GM12878 (cell line): ENCODE data around the gene FAAP100. TPM values are rescaled to one million over a fixed set of nuclear protein-coding genes. Genes with fewer than 3 reads are reported as not detected.

Source experiments
- ASH2L ChIP-seq: fragments of 300-600, 200-600 bp; sonication (generic); IDR thresholded peaks from 2 replicates; pipeline ENCODE4 v1.6.1; 2017; ENCODE audit warnings: low read depth, mild to moderate bottlenecking, borderline replicate concordance
- EGR1 ChIP-seq, 2 experiments: IDR thresholded peaks; 1 replicate in 1 of 2; 2 replicates in 1 of 2; pipeline ENCODE4 v1.6.1; 2011 to 2012; ENCODE audit warnings: low read depth in 2 of 2, low read length in 2 of 2, borderline replicate concordance in 1 of 2, mild to moderate bottlenecking in 1 of 2, moderate library complexity in 1 of 2
- FOXM1 ChIP-seq: IDR thresholded peaks from 2 replicates; pipeline ENCODE4 v1.6.1; 2012; ENCODE audit warnings: low read depth, mild to moderate bottlenecking, inconsistent platforms, low read length, moderate library complexity
- JUNB ChIP-seq: IDR thresholded peaks from 2 replicates; pipeline ENCODE4 v1.6.1; 2016; ENCODE audit warnings: antibody characterized with exemption, mild to moderate bottlenecking
- NFXL1 ChIP-seq: fragments of 450-650 bp; IDR thresholded peaks from 2 replicates; pipeline ENCODE4 v1.6.1; 2017; ENCODE audit warnings: antibody characterized with exemption, mild to moderate bottlenecking, borderline replicate concordance
- RAD21 ChIP-seq: IDR thresholded peaks from 2 replicates; pipeline ENCODE4 v1.6.1; 2011; ENCODE audit warnings: mild to moderate bottlenecking, low read depth, low read length, moderate library complexity; ENCODE audit not compliant: insufficient read depth
- RCOR1 ChIP-seq: conservative IDR thresholded peaks from 2 replicates; pipeline ENCODE4 v1.6.1; 2012; ENCODE audit warnings: low read depth, low read length, improper control_type of control experiment
- SREBF2 ChIP-seq: IDR thresholded peaks from 2 replicates; pipeline ENCODE4 v1.6.1; 2012; ENCODE audit warnings: mild to moderate bottlenecking, low read length
- TBL1XR1 ChIP-seq: IDR thresholded peaks from 2 replicates; pipeline ENCODE4 v1.6.1; 2012; ENCODE audit warnings: low read depth, low read length, improper control_type of control experiment
- ZZZ3 ChIP-seq: IDR thresholded peaks from 2 replicates; pipeline ENCODE4 v1.6.1; 2011; ENCODE audit warnings: low read depth; ENCODE audit not compliant: control insufficient read depth, insufficient read length
- polyA plus RNA-seq, 11 experiments: library from polyadenylated mRNA; depleted of rRNA in 4 of 11; unstranded in 6 of 11; stranded (reverse) in 5 of 11; fragments of >200 nt; fragmentation: Nextera tagmentation in 4 of 11; fragmentation: Illumina TruSeq in 1 of 11; extraction: Ambion mirVana in 4 of 11; extraction: Trizol in 1 of 11; gene quantifications; 1 replicate in 1 of 11; 2 replicates in 10 of 11; pipeline versions ENCODE4 v1.2.1 to v1.2.3, GENCODE V29; 2011 to 2016; ENCODE audit warnings: inconsistent platforms in 2 of 11, missing spikeins in 2 of 11, low read depth in 1 of 11
- total RNA-seq, 4 experiments: library from RNA; depleted of rRNA in 3 of 4; stranded (reverse); fragments of >200 nt in 3 of 4; fragmentation: Illumina TruSeq in 1 of 4; extraction: Trizol in 1 of 4; gene quantifications; 2 replicates each; pipeline versions ENCODE4 v1.2.1 to v1.2.3, GENCODE V29; 2013 to 2021
- TF ChIP-seq, protein P1 (sequence below): fragments of 150-350 bp; IDR thresholded peaks from 2 replicates; pipeline ENCODE4 v1.6.1; 2014; ENCODE audit warnings: mild to moderate bottlenecking, low read depth, low read length
- TF ChIP-seq, protein P2 (sequence below): IDR thresholded peaks from 2 replicates; pipeline ENCODE4 v1.6.1; 2012; ENCODE audit warnings: mild to moderate bottlenecking, low read depth, low read length
- TF ChIP-seq, protein P3 (sequence below): IDR thresholded peaks from 2 replicates; pipeline ENCODE4 v1.6.1; 2011; ENCODE audit warnings: low read depth, mild to moderate bottlenecking, low read length, moderate library complexity, borderline replicate concordance; ENCODE audit errors: extremely low read depth
- TF ChIP-seq, protein P4 (sequence below): IDR thresholded peaks from 2 replicates; pipeline ENCODE4 v1.6.1; 2012; ENCODE audit warnings: low read length, inconsistent platforms

Gene FAAP100
- total and polyA plus RNA-seq, 10 of the 15 experiments (the other 5 are each of a cell fraction or from before 2014, with no cell fraction given) = 0.11 to 46.2 (median 17.1) TPM

- TF ChIP-seq, protein P1, sequence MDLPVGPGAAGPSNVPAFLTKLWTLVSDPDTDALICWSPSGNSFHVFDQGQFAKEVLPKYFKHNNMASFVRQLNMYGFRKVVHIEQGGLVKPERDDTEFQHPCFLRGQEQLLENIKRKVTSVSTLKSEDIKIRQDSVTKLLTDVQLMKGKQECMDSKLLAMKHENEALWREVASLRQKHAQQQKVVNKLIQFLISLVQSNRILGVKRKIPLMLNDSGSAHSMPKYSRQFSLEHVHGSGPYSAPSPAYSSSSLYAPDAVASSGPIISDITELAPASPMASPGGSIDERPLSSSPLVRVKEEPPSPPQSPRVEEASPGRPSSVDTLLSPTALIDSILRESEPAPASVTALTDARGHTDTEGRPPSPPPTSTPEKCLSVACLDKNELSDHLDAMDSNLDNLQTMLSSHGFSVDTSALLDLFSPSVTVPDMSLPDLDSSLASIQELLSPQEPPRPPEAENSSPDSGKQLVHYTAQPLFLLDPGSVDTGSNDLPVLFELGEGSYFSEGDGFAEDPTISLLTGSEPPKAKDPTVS = no peak
- TF ChIP-seq RCOR1 (no peak), ZZZ3 (no peak), RAD21 (no peak), ASH2L (no peak), TBL1XR1 (no peak), JUNB (no peak), FOXM1 (no peak), SREBF2 (no peak), EGR1 (IDR thresholded peaks at IDR 0.05; ENCODE audit: borderline replicate concordance in 1 of 2, low read depth in 2 of 2, low read length in 2 of 2) (peak in 1 of 2 experiments; percentile 57; a peak in 1 of 3 replicates), NFXL1 (no peak)
- TF ChIP-seq, protein P2, sequence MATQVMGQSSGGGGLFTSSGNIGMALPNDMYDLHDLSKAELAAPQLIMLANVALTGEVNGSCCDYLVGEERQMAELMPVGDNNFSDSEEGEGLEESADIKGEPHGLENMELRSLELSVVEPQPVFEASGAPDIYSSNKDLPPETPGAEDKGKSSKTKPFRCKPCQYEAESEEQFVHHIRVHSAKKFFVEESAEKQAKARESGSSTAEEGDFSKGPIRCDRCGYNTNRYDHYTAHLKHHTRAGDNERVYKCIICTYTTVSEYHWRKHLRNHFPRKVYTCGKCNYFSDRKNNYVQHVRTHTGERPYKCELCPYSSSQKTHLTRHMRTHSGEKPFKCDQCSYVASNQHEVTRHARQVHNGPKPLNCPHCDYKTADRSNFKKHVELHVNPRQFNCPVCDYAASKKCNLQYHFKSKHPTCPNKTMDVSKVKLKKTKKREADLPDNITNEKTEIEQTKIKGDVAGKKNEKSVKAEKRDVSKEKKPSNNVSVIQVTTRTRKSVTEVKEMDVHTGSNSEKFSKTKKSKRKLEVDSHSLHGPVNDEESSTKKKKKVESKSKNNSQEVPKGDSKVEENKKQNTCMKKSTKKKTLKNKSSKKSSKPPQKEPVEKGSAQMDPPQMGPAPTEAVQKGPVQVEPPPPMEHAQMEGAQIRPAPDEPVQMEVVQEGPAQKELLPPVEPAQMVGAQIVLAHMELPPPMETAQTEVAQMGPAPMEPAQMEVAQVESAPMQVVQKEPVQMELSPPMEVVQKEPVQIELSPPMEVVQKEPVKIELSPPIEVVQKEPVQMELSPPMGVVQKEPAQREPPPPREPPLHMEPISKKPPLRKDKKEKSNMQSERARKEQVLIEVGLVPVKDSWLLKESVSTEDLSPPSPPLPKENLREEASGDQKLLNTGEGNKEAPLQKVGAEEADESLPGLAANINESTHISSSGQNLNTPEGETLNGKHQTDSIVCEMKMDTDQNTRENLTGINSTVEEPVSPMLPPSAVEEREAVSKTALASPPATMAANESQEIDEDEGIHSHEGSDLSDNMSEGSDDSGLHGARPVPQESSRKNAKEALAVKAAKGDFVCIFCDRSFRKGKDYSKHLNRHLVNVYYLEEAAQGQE = no peak
- TF ChIP-seq, protein P3, sequence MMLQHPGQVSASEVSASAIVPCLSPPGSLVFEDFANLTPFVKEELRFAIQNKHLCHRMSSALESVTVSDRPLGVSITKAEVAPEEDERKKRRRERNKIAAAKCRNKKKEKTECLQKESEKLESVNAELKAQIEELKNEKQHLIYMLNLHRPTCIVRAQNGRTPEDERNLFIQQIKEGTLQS = no peak
- TF ChIP-seq, protein P4, sequence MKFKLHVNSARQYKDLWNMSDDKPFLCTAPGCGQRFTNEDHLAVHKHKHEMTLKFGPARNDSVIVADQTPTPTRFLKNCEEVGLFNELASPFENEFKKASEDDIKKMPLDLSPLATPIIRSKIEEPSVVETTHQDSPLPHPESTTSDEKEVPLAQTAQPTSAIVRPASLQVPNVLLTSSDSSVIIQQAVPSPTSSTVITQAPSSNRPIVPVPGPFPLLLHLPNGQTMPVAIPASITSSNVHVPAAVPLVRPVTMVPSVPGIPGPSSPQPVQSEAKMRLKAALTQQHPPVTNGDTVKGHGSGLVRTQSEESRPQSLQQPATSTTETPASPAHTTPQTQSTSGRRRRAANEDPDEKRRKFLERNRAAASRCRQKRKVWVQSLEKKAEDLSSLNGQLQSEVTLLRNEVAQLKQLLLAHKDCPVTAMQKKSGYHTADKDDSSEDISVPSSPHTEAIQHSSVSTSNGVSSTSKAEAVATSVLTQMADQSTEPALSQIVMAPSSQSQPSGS = no peak
Measured at GRCh38 chr17:81520021-81520901, 31.9 kb downstream of the FAAP100 start (continued).
